IMR-90 (cell line): Measurements from ENCODE around the gene MRPL12. TPM values are rescaled to one million over a fixed set of nuclear protein-coding genes. Genes with fewer than 3 reads are reported as not detected.

ENCODE experiments used
- polyA plus RNA-seq, 3 experiments: library from polyadenylated mRNA; depleted of rRNA; stranded (reverse); fragments of >200 nt; gene quantifications; 2 replicates each; pipeline ENCODE4 v1.2.3, GENCODE V29; 2012; ENCODE audit warnings: low replicate concordance in 1 of 3
- total RNA-seq: library from RNA; depleted of rRNA; stranded (reverse); fragments of >200 nt; gene quantifications from 2 replicates; pipeline ENCODE4 v1.2.3, GENCODE V29; 2012
- TF ChIP-seq, protein P1 (sequence below): conservative IDR thresholded peaks from 2 replicates; pipeline ENCODE4 v1.5.1; 2012; ENCODE audit warnings: mild to moderate bottlenecking, low read depth, low read length, improper control_type of control experiment

The MRPL12 gene
- total and polyA plus RNA-seq, 2 of the 4 experiments (the other 2 are of a cell fraction) = 17.2 to 111 TPM

DNA sequence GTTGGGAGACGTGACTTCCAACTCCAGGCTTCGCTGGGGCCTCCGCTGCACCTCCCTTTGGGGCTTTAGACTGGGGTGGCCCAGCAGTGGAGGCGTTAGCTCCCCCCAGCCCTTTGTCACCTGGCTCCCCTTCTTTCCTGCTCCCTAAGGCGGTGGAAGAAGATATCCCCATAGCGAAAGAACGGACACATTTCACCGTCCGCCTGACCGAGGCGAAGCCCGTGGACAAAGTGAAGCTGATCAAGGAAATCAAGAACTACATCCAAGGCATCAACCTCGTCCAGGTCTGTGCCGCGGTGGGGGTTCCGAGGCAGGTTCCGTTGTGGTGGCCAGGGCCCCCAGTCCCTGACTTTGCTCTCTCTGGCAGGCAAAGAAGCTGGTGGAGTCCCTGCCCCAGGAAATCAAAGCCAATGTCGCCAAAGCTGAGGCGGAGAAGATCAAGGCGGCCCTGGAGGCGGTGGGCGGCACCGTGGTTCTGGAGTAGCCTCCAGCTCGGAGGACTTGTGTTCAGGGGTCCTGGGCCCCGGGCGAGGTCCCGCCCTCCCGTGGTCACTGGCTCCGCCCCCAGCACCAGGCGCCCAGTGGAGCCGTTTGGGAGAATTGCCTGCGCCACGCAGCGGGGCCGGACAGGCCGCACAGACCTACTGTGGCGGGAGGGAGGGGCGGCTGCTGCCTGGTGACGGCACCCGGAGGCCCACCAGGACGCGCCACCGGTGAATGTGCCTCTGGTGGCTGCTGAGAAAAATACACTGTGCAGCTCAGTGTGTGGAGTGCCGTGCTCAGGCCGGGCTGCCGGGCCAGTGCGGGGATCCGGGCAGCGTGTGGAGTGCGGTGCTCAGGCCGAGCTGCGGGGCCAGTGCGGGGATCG, 3.8 kb downstream of the MRPL12 start (continued):
- TF ChIP-seq, protein P1, sequence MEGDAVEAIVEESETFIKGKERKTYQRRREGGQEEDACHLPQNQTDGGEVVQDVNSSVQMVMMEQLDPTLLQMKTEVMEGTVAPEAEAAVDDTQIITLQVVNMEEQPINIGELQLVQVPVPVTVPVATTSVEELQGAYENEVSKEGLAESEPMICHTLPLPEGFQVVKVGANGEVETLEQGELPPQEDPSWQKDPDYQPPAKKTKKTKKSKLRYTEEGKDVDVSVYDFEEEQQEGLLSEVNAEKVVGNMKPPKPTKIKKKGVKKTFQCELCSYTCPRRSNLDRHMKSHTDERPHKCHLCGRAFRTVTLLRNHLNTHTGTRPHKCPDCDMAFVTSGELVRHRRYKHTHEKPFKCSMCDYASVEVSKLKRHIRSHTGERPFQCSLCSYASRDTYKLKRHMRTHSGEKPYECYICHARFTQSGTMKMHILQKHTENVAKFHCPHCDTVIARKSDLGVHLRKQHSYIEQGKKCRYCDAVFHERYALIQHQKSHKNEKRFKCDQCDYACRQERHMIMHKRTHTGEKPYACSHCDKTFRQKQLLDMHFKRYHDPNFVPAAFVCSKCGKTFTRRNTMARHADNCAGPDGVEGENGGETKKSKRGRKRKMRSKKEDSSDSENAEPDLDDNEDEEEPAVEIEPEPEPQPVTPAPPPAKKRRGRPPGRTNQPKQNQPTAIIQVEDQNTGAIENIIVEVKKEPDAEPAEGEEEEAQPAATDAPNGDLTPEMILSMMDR = no peak
